Type B pancreatic cell (in vitro differentiated cells): ENCODE results near the gene PIK3R6. TPM values are rescaled to one million over a fixed set of nuclear protein-coding genes. Genes with fewer than 3 reads are reported as not detected.

Experiments used
- DNase-seq: peaks from one replicate; pipeline ENCODE4 v3.0.0; 2021; ENCODE audit warnings: mixed read lengths; ENCODE audit not compliant: unreplicated experiment; ENCODE audit errors: extremely low spot score
- H3K27ac Mint-ChIP-seq: 2 replicates; pipeline ENCODE4 v1.8.0; 2021; ENCODE audit warnings: mild to moderate bottlenecking, mixed read lengths
- H3K27me3 Mint-ChIP-seq: 2 replicates; pipeline ENCODE4 v1.8.0; 2021; ENCODE audit warnings: mixed read lengths
- H3K36me3 Mint-ChIP-seq: 2 replicates; pipeline ENCODE4 v1.8.0; 2021; ENCODE audit warnings: mixed read lengths
- H3K4me1 Mint-ChIP-seq: one replicate; pipeline ENCODE4 v1.8.0; 2021; ENCODE audit warnings: mixed read lengths; ENCODE audit not compliant: unreplicated experiment
- H3K4me3 Mint-ChIP-seq: 2 replicates; pipeline ENCODE4 v1.8.0; 2021; ENCODE audit warnings: mild to moderate bottlenecking, mixed read lengths
- H3K9me3 Mint-ChIP-seq: 2 replicates; pipeline ENCODE4 v1.8.0; 2021; ENCODE audit warnings: mixed read lengths
- total RNA-seq: library from RNA; stranded (reverse); gene quantifications from 2 replicates; pipeline ENCODE4 v1.2.1, GENCODE V29; 2021; ENCODE audit warnings: low replicate concordance
- TF ChIP-seq, protein P1 (sequence below): fragments of 200-600 bp; sonication (generic); conservative IDR thresholded peaks from 2 replicates; pipeline ENCODE4 v1.5.0; 2021; ENCODE audit warnings: antibody characterized with exemption, mild to moderate bottlenecking

Gene PIK3R6
- total RNA-seq, 1 donor from 2014 or later: not detected

DNA sequence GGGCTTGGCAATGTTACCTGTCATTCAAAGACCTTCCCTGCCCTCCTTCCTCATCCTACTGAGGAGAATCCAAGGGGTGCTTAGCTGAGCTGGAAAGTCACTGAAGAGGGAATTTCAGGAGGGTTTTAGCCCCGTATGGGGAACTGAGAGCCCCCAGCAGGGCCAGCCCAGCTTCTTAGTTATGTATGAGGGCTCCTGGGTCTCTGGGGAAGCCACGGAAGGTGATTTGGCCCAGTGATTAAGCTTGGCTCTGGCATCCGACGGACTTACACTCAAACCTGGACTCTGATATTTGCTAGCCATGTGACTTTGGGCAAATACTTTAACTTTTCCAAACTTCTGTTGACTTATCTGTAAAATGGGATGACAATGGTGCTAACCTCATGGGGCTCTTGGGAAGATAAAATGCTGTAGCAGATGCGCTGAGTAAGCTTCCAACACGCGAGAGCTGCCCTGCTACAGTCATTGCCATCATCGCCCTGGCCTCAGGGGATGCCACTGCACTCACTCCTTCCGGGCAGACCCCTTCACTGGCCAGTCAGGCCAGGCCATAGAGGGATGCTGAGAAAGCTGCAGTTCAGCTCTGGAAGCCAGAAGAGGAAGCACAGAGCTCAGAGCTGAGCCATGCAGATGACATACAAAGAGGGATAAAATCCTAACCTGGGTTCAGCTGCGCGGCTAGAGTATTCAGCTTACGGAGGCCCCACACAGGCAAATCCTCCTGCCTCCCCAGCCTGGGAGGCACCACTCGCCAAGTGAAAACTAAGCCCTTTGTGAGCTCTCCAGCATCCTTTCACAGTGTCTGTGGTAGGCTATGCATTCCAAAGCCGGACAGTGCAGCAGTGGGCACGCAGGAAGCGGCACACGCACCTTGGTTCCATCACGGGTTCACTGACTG is 44.9 kb upstream of the PIK3R6 start:
- no peak overlapping the region for H3K27ac Mint-ChIP-seq

DNA sequence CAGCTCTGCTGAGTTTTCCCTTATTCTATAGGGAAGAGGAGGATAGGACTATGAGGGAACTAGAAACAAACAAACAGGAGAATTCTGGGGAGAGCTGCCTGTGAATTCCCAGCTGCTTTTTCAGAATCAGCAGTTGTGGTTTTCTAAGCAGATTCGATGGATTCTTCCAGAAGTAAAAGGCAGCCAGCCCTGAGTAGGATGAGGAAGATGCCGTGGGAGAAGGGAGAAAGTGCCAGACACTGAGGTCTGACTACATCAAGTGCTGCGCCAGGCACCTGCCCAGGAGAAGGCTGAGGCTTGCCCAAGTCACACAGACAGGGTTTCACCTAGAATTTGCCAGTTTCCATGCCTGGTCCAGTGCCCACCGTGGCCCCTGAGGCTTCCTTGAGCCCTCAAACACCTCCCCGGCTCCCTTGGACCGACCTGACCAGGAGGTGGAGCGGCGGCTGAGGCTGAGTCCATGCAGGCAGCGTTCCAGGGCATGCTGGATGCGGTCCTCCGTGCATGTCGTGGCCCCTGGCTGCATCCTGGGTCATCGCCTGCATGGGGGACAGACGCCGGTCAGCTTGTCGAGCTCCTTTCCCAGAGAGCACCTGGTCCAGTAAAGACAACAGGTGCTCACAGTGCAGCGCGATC is 43.6 kb upstream of the PIK3R6 start:
- Mint-ChIP-seq H3K27me3 (peaks cover 41% of the 10 kb centered on the region), H3K9me3 (no peaks in the 10 kb centered on the region), H3K4me3 (no peak overlapping the region), H3K4me1 (no peaks in the 10 kb centered on the region), H3K27ac (no peak overlapping the region), H3K36me3 (no peaks in the 10 kb centered on the region)
- TF ChIP-seq, protein P1, sequence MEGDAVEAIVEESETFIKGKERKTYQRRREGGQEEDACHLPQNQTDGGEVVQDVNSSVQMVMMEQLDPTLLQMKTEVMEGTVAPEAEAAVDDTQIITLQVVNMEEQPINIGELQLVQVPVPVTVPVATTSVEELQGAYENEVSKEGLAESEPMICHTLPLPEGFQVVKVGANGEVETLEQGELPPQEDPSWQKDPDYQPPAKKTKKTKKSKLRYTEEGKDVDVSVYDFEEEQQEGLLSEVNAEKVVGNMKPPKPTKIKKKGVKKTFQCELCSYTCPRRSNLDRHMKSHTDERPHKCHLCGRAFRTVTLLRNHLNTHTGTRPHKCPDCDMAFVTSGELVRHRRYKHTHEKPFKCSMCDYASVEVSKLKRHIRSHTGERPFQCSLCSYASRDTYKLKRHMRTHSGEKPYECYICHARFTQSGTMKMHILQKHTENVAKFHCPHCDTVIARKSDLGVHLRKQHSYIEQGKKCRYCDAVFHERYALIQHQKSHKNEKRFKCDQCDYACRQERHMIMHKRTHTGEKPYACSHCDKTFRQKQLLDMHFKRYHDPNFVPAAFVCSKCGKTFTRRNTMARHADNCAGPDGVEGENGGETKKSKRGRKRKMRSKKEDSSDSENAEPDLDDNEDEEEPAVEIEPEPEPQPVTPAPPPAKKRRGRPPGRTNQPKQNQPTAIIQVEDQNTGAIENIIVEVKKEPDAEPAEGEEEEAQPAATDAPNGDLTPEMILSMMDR: no peak
- DNase-seq: peak; percentile 65

More for the DNA sequence above, 44.9 kb upstream of the PIK3R6 start:
- Mint-ChIP-seq H3K27me3 (peaks cover 41% of the 10 kb centered on the region), H3K4me1 (no peaks in the 10 kb centered on the region), H3K4me3 (no peak overlapping the region), H3K36me3 (no peaks in the 10 kb centered on the region), H3K9me3 (no peaks in the 10 kb centered on the region)
- peak; percentile 52 for DNase-seq
- TF ChIP-seq, protein P1: no peak

DNA sequence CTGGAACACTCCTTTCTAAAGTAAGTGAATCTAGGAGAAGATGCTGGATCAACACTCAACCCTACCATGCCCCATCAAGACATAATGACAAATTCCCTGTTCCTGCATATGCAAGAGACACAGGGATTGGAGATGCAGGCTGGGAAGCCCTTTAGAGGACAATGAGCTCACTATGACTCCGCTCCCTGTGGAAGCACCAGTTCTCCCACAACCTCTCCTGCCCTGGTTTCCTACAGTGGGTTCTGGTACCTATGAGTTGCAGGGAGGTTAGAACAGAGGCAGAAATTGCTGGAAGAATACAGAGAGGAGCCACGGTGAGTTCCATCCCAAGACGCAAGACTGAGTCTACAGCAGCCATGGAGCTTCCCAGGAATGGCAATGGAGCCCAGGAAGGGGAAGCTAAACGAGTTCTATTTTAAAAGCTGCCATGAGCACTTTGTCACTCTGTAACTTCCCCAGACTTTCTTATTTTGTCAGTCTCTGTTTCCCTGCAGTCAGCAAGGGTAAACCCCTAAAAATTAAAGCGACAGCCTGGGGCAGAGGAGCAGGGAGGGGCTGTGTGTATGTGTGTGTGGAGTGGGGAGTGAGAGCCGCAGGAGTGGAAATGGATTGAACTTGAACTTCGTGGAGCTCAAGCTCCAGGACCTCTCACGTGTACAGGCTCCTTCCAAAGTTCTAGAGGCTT is 42.3 kb upstream of the PIK3R6 start:
- Mint-ChIP-seq H3K27ac (no peak overlapping the region), H3K4me3 (no peak overlapping the region), H3K4me1 (no peaks in the 10 kb centered on the region), H3K27me3 (peaks cover 48% of the 10 kb centered on the region), H3K9me3 (no peaks in the 10 kb centered on the region), H3K36me3 (no peaks in the 10 kb centered on the region)
- TF ChIP-seq, protein P1: no peak
- DNase-seq: no peak

DNA sequence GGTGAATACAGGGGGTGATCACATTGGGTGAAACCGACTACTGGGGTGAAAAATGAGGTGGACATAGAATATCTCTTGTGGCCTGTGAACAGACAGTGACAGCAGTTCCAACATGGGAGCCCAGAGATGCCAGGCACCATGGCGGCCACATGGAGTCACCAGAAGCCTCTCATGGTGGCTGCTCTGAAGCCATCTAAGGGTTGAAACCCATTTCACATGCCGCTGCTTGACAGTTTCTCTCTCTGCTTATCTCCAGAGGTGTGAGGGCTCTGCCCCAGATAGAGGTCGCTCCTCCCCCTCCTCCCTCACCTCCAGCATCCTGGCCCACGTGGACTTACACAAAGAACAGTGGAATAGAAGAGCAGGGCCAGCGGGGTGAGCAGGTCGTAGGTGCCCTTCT is 37.9 kb upstream of the PIK3R6 start:
- H3K4me1 Mint-ChIP-seq: no peaks in the 10 kb centered on the region
- no peaks in the 10 kb centered on the region for H3K36me3 Mint-ChIP-seq
- no peaks in the 10 kb centered on the region for H3K9me3 Mint-ChIP-seq
- DNase-seq: no peak
- H3K4me3 Mint-ChIP-seq: no peak overlapping the region
- TF ChIP-seq, protein P1: no peak
- no peak overlapping the region for H3K27ac Mint-ChIP-seq
- H3K27me3 Mint-ChIP-seq: peaks cover 41% of the 10 kb centered on the region

DNA sequence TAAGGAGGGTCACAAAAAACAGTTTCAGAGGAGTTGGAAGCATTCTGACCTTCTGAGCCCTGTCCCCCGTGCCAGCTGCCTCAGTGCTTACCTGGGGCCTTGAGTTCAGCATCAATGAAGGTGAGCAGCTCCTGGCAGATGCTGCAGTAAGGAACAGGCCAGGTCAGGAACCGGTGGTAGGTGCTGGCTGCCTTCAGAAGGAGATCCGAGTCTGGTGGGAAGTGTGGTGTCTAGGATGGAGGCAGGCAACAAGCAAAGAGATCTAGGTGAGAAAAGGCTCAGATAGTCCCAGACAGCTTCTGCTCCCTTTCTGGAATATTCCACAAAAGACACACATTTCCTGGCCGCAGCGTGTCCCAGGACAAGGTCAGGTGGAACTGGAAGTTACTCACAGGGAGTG is 37.2 kb upstream of the PIK3R6 start:
- H3K9me3 Mint-ChIP-seq: no peaks in the 10 kb centered on the region
- DNase-seq: no peak
- H3K27me3 Mint-ChIP-seq: peaks cover 43% of the 10 kb centered on the region
- peaks cover 4% of the 10 kb centered on the region for H3K4me1 Mint-ChIP-seq
- TF ChIP-seq, protein P1: no peak
- H3K27ac Mint-ChIP-seq: no peak overlapping the region
- H3K4me3 Mint-ChIP-seq: no peak overlapping the region
- no peaks in the 10 kb centered on the region for H3K36me3 Mint-ChIP-seq
